HepG2 (cell line): ENCODE measurements around the gene NMRAL1. TPM values are rescaled to one million over a fixed set of nuclear protein-coding genes. Genes with fewer than 3 reads are reported as not detected.

Source experiments
- HNF1B ChIP-seq: sonication (generic); formaldehyde crosslinking; IDR thresholded peaks from 2 replicates; pipeline ENCODE4 v1.5.1; 2020; ENCODE audit warnings: mild to moderate bottlenecking, moderate library complexity, missing genetic modification reagents
- KDM5B ChIP-seq: sonication (generic); formaldehyde crosslinking; IDR thresholded peaks from 2 replicates; pipeline ENCODE4 v1.4.0; 2020; ENCODE audit warnings: missing genetic modification reagents, mild to moderate bottlenecking, borderline replicate concordance
- MTA3 ChIP-seq: sonication (generic); formaldehyde crosslinking; IDR thresholded peaks from 2 replicates; pipeline ENCODE4 v1.4.0; 2020; ENCODE audit warnings: missing genetic modification reagents
- SMARCC2 ChIP-seq: fragments of 450-650 bp; IDR thresholded peaks from 2 replicates; pipeline ENCODE4 v1.6.1; 2017; ENCODE audit warnings: antibody characterized with exemption, mild to moderate bottlenecking
- ZGPAT ChIP-seq: IDR thresholded peaks from 2 replicates; pipeline ENCODE4 v1.6.1; 2016; ENCODE audit warnings: mild to moderate bottlenecking
- ZNF430 ChIP-seq: sonication (generic); formaldehyde crosslinking; IDR thresholded peaks from 2 replicates; pipeline ENCODE4 v1.9.0; 2021; ENCODE audit warnings: mild to moderate bottlenecking, missing genetic modification reagents
- ZNF543 ChIP-seq: sonication (generic); formaldehyde crosslinking; IDR thresholded peaks from 2 replicates; pipeline ENCODE4 v1.4.0; 2020; ENCODE audit warnings: mild to moderate bottlenecking, missing genetic modification reagents
- ZNF572 ChIP-seq: sonication (generic); formaldehyde crosslinking; IDR thresholded peaks from 2 replicates; pipeline ENCODE4 v1.5.1; 2020; ENCODE audit warnings: mild to moderate bottlenecking, missing genetic modification reagents
- ZNF772 ChIP-seq: sonication (generic); formaldehyde crosslinking; IDR thresholded peaks from 2 replicates; pipeline ENCODE4 v1.5.0; 2020; ENCODE audit warnings: mild to moderate bottlenecking, missing genetic modification reagents
- polyA plus RNA-seq, 8 experiments: library from polyadenylated mRNA; depleted of rRNA in 3 of 8; stranded (reverse) in 7 of 8; unstranded in 1 of 8; fragments of >200 nt; fragmentation: Illumina TruSeq in 4 of 8; extraction: Trizol in 4 of 8; gene quantifications; 2 replicates each; pipeline versions ENCODE4 v1.2.1 to v1.2.3, GENCODE V29; 2011 to 2016; ENCODE audit warnings: low read depth in 4 of 8, missing spikeins in 1 of 8, mixed read lengths in 1 of 8; ENCODE audit not compliant: insufficient read depth in 1 of 8
- total RNA-seq, 5 experiments: library from RNA; depleted of rRNA; stranded (reverse); fragments of >200 nt; fragmentation: Illumina TruSeq; extraction: Trizol; gene quantifications; 2 replicates each; pipeline ENCODE4 v1.2.3, GENCODE V29; 2016; ENCODE audit warnings: low read depth in 1 of 5
- TF ChIP-seq, protein P1 (sequence below): sonication (generic); formaldehyde crosslinking; IDR thresholded peaks from 2 replicates; pipeline ENCODE4 v1.5.0; 2020; ENCODE audit warnings: mild to moderate bottlenecking, missing genetic modification reagents

The NMRAL1 gene
- total and polyA plus RNA-seq, 2 of the 13 experiments (the other 11 are each of a cell fraction or from before 2014, with no cell fraction given) = 30.8 to 33.1 TPM

GRCh38 chr16:4460936-4461249 lies 13.5 kb downstream of the NMRAL1 start (continued):
- TF ChIP-seq ZNF772 (CRISPR knock-in tag) (0 out of 2 replicates have a peak, but pooled peaks have one; percentile 13), ZNF430 (CRISPR knock-in tag) (no peak), ZNF543 (no peak), KDM5B (CRISPR knock-in tag) (0 out of 2 replicates have a peak, but pooled peaks have one; percentile 7), SMARCC2 (no peak), ZGPAT (CRISPR knock-in tag) (no peak), MTA3 (CRISPR knock-in tag) (no peak), HNF1B (peak; percentile 46; the same call in 1 of the 2 replicates), ZNF572 (CRISPR knock-in tag) (peak; percentile 86; the same call in 1 of the 2 replicates)
- TF ChIP-seq, protein P1, sequence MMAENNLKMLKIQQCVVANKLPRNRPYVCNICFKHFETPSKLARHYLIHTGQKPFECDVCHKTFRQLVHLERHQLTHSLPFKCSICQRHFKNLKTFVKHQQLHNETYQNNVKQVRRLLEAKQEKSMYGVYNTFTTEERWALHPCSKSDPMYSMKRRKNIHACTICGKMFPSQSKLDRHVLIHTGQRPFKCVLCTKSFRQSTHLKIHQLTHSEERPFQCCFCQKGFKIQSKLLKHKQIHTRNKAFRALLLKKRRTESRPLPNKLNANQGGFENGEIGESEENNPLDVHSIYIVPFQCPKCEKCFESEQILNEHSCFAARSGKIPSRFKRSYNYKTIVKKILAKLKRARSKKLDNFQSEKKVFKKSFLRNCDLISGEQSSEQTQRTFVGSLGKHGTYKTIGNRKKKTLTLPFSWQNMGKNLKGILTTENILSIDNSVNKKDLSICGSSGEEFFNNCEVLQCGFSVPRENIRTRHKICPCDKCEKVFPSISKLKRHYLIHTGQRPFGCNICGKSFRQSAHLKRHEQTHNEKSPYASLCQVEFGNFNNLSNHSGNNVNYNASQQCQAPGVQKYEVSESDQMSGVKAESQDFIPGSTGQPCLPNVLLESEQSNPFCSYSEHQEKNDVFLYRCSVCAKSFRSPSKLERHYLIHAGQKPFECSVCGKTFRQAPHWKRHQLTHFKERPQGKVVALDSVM (CRISPR knock-in tag) = peak; percentile 53; the same call in 1 of the 2 replicates
- TF ChIP-seq, all 625 proteins: peak for 8
